Ramos (cell line): ENCODE results near the gene ZNF808.
"Not testable (repeated sequence)": the region's sequence is repeated elsewhere in the genome, so short reads cannot be mapped to it uniquely, and the experiment has no call there.

Experiments used
- in situ Hi-C: fragments of 300-500 bp; cut with MboI; formaldehyde crosslinking; loops from one replicate; pipeline ENCODE4 v1.14.3; 2022; ENCODE audit warnings: low sequenced_read_pairs; ENCODE audit not compliant: unreplicated experiment

ZNF808 gene

GRCh38 chr19:52585604-52586003, 58.1 kb downstream of the ZNF808 start:
- in situ Hi-C loops = no loop called here

- in situ Hi-C loops = no loop called here
These were observed 63.3 kb downstream of the ZNF808 start for GRCh38 chr19:52590728-52591127.

- in situ Hi-C loops = no loop called here
These were observed 64.8 kb downstream of the ZNF808 start for GRCh38 chr19:52592301-52592700.

GRCh38 chr19:52593441-52593840, 66.0 kb downstream of the ZNF808 start:
- in situ Hi-C loops = not testable (repeated sequence)

- in situ Hi-C loops = no loop called here
These were observed 71.8 kb downstream of the ZNF808 start for GRCh38 chr19:52599241-52599640.

- in situ Hi-C loops = no loop called here
These were observed 73.2 kb downstream of the ZNF808 start for GRCh38 chr19:52600639-52601024.

- in situ Hi-C loops = no loop called here
These were observed 73.8 kb downstream of the ZNF808 start for GRCh38 chr19:52601025-52601973.

- in situ Hi-C loops = not testable (repeated sequence)
These were observed 74.5 kb downstream of the ZNF808 start for GRCh38 chr19:52601974-52602366.

GRCh38 chr19:52602941-52603340, 75.5 kb downstream of the ZNF808 start:
- in situ Hi-C loops = no loop called here

- in situ Hi-C loops = no loop called here
These were observed 76.2 kb downstream of the ZNF808 start for GRCh38 chr19:52603558-52604207.
